Osteocyte (in vitro differentiated cells): ENCODE measurements around the gene FAM171A1. TPM values are rescaled to one million over a fixed set of nuclear protein-coding genes. Genes with fewer than 3 reads are reported as not detected.

Source experiments
- DNase-seq: peaks from one replicate; pipeline ENCODE4 v3.0.0; 2021; ENCODE audit warnings: mixed read lengths; ENCODE audit not compliant: unreplicated experiment; ENCODE audit errors: extremely low spot score
- H3K27ac Mint-ChIP-seq: one replicate; pipeline ENCODE4 v1.8.0; 2021; ENCODE audit warnings: mild to moderate bottlenecking, mixed read lengths; ENCODE audit not compliant: unreplicated experiment
- H3K27me3 Mint-ChIP-seq: one replicate; pipeline ENCODE4 v1.8.0; 2021; ENCODE audit warnings: mixed read lengths; ENCODE audit not compliant: unreplicated experiment
- H3K36me3 Mint-ChIP-seq: one replicate; pipeline ENCODE4 v1.8.0; 2021; ENCODE audit warnings: mixed read lengths; ENCODE audit not compliant: unreplicated experiment
- H3K4me1 Mint-ChIP-seq: one replicate; pipeline ENCODE4 v1.8.0; 2021; ENCODE audit warnings: mixed read lengths; ENCODE audit not compliant: unreplicated experiment
- H3K4me3 Mint-ChIP-seq: one replicate; pipeline ENCODE4 v1.8.0; 2021; ENCODE audit warnings: mild to moderate bottlenecking, moderate library complexity, mixed read lengths; ENCODE audit not compliant: unreplicated experiment
- H3K9me3 Mint-ChIP-seq: one replicate; pipeline ENCODE4 v1.8.0; 2021; ENCODE audit warnings: mixed read lengths; ENCODE audit not compliant: unreplicated experiment
- total RNA-seq: library from RNA; stranded (reverse); gene quantifications from 2 replicates; pipeline ENCODE4 v1.2.1, GENCODE V29; 2021
- TF ChIP-seq, protein P1 (sequence below): fragments of 200-600 bp; sonication (generic); IDR thresholded peaks from 2 replicates; pipeline ENCODE4 v1.5.0; 2021; ENCODE audit warnings: antibody characterized with exemption, mild to moderate bottlenecking, moderate library complexity

Gene FAM171A1
- total RNA-seq, 1 donor from 2014 or later: 30.4 TPM

DNA sequence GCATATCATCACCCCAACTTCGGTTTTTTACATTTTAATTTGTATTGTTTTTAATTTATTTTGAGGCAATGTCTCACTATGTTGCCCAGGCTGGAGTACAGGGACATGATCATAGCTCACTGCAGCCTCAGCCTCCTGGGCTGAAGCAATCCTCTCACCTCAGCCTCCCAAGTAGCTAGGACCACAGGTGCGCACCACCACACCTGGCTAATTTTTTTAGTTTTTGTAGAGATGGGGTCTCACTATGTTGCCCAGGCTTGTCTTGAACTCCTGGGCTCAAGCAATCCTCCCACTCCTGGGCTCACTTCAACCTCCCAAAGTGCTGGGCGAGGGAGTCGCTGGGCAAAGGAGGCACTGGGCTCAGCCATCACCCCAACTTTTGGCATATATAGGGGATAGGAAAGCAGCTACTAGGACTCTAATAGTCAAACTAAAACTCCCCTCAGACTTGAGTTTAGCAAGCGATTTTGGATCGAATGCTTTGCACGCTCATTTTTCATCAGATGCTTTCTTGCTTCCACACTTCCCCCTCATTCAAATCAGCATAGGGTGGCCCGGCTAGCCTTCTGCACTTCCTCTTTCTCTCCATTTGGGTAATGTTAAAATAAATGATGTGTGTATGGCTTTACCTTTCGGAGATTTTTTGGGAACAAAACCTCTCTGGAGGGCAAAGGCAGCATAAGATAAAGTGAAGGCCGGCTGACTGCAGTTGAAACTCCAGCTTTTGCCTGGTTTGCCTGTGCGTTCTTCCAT, 181.8 kb downstream of the FAM171A1 start:
- Mint-ChIP-seq H3K27ac (no peak overlapping the region), H3K9me3 (no peaks in the 10 kb centered on the region), H3K4me3 (no peak overlapping the region), H3K27me3 (no peaks in the 10 kb centered on the region), H3K4me1 (peaks cover 5% of the 10 kb centered on the region), H3K36me3 (no peaks in the 10 kb centered on the region)
- TF ChIP-seq, protein P1, sequence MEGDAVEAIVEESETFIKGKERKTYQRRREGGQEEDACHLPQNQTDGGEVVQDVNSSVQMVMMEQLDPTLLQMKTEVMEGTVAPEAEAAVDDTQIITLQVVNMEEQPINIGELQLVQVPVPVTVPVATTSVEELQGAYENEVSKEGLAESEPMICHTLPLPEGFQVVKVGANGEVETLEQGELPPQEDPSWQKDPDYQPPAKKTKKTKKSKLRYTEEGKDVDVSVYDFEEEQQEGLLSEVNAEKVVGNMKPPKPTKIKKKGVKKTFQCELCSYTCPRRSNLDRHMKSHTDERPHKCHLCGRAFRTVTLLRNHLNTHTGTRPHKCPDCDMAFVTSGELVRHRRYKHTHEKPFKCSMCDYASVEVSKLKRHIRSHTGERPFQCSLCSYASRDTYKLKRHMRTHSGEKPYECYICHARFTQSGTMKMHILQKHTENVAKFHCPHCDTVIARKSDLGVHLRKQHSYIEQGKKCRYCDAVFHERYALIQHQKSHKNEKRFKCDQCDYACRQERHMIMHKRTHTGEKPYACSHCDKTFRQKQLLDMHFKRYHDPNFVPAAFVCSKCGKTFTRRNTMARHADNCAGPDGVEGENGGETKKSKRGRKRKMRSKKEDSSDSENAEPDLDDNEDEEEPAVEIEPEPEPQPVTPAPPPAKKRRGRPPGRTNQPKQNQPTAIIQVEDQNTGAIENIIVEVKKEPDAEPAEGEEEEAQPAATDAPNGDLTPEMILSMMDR: no peak
- no peak for DNase-seq

DNA sequence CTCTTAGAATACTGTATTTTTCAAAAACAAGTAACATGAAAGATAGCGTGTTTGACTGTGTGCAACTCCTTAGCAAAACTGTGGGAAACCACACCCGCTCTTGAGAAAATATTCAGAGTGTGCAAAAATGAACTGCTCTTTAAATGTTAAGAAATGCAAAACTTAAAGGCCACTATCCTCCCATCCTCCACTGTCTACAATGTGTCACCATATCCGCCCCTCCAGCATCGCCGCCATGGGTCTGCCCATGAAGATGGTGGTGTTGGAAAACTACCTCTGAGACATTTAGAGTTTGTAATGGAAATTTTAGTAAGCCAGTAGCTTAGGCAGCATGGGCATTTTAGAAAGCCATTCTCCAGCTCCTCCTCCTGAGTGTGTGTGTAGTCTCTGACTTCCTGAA, 182.5 kb downstream of the FAM171A1 start:
- no peaks in the 10 kb centered on the region for H3K36me3 Mint-ChIP-seq
- TF ChIP-seq, protein P1: no peak
- no peak overlapping the region for H3K27ac Mint-ChIP-seq
- no peak overlapping the region for H3K4me3 Mint-ChIP-seq
- H3K4me1 Mint-ChIP-seq: peaks cover 5% of the 10 kb centered on the region
- no peaks in the 10 kb centered on the region for H3K27me3 Mint-ChIP-seq
- no peaks in the 10 kb centered on the region for H3K9me3 Mint-ChIP-seq
- DNase-seq: no peak

DNA sequence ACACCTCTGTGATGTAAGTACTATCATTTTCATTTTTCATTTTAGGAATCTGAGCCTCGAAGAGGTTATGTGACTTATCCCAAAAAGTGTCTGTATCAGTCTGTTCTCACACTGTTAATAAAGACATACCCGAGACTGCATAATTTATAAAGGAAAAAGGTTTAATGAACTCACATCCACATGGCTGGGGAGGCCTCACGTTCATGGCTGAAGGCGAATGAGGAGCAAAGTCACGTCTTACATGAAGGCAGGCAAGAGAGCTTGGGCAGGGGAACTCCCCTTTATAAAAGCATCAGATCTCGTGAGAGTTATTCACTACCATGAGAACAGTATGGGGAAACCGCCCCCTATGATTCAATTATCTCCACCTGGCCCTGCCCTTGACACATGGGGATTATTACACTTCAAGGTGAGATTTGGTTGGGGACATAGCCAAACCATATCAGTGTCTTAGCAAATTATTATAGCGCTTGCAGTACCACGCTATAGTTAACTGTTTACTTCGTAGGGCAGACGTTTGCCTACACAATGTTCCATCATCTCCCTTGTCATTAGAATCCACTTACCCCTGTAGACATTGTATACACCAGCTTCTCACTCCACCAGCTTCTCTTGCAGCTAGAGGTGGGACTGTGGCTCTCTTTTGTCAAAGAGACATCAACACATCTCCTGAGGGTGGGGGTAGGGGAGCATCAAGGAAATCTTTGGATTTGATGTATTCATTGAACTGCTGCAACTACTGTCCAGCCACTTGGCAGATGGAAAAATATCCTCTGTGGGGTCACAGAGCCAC, 187.2 kb downstream of the FAM171A1 start:
- no peak overlapping the region for H3K4me3 Mint-ChIP-seq
- no peak overlapping the region for H3K27ac Mint-ChIP-seq
- H3K27me3 Mint-ChIP-seq: no peaks in the 10 kb centered on the region
- peaks cover 4% of the 10 kb centered on the region for H3K4me1 Mint-ChIP-seq
- no peaks in the 10 kb centered on the region for H3K9me3 Mint-ChIP-seq
- no peak for DNase-seq
- no peaks in the 10 kb centered on the region for H3K36me3 Mint-ChIP-seq
- TF ChIP-seq, protein P1: no peak

DNA sequence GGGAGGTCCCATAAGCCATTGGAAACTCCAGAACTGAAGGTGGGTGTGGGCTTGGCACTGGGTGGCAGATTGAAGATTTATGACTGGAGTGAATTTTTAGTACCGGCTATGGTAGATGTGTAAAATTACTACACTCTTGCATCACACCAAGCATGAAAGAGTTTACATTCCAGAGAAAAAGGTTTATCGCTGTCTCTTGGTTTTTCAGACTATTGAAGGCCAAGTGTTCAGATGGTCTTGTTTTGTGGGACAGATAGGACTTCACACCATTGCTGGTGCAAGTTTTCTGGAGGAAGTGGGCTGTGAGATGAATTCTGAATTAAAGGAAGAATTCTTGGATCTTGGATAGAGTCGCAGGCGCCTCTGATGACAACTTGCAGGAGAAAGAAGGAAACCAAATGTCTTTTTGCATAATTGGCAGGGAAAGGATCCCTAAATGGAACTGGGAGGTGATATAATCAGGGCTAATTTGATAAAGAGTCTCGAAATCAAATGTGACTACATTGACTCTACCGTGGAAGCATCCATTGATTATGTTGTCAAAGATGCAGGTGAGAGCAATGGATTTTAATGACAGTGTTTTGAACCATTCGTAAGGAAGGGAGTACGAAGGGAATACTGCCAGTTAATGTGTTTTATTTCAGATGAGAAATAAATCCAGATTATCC, 188.4 kb downstream of the FAM171A1 start:
- no peak for DNase-seq
- no peak overlapping the region for H3K4me3 Mint-ChIP-seq
- no peak overlapping the region for H3K27ac Mint-ChIP-seq
- H3K4me1 Mint-ChIP-seq: no peaks in the 10 kb centered on the region
- H3K9me3 Mint-ChIP-seq: no peaks in the 10 kb centered on the region
- TF ChIP-seq, protein P1: no peak
- no peaks in the 10 kb centered on the region for H3K36me3 Mint-ChIP-seq
- no peaks in the 10 kb centered on the region for H3K27me3 Mint-ChIP-seq
